ENCODE results near the gene SLC16A5.

- no peak for TF ChIP-seq CTCF (IDR thresholded peaks at IDR 0.05)
- TF ChIP-seq POLR2A (IDR thresholded peaks at IDR 0.05) = no peak
These were observed 50.8 kb downstream of the SLC16A5 start for GRCh38 chr17:75138519-75138918.
